ENCODE measurements around the gene SH2D5.

- TF ChIP-seq, protein P1, sequence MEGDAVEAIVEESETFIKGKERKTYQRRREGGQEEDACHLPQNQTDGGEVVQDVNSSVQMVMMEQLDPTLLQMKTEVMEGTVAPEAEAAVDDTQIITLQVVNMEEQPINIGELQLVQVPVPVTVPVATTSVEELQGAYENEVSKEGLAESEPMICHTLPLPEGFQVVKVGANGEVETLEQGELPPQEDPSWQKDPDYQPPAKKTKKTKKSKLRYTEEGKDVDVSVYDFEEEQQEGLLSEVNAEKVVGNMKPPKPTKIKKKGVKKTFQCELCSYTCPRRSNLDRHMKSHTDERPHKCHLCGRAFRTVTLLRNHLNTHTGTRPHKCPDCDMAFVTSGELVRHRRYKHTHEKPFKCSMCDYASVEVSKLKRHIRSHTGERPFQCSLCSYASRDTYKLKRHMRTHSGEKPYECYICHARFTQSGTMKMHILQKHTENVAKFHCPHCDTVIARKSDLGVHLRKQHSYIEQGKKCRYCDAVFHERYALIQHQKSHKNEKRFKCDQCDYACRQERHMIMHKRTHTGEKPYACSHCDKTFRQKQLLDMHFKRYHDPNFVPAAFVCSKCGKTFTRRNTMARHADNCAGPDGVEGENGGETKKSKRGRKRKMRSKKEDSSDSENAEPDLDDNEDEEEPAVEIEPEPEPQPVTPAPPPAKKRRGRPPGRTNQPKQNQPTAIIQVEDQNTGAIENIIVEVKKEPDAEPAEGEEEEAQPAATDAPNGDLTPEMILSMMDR (IDR thresholded peaks at IDR 0.05): no peak
- TF ChIP-seq POLR2A (IDR thresholded peaks at IDR 0.05): no peak
Measured at GRCh38 chr1:20700636-20701215, 31.8 kb downstream of the SH2D5 start.
